SH-SY5Y (cell line): ENCODE measurements around the gene MCL1.
A peak's percentile ranks its signal among the peaks of the same experiment; 100 is the strongest.

Experiments
- GATA2 ChIP-seq: IDR thresholded peaks from 2 replicates; pipeline ENCODE4 v1.6.1; 2011; ENCODE audit warnings: mild to moderate bottlenecking, low read depth, low read length
- GATA3 ChIP-seq: IDR thresholded peaks from 2 replicates; pipeline ENCODE4 v1.6.1; 2011; ENCODE audit warnings: low read depth, mild to moderate bottlenecking, low read length, moderate library complexity

MCL1 gene

DNA sequence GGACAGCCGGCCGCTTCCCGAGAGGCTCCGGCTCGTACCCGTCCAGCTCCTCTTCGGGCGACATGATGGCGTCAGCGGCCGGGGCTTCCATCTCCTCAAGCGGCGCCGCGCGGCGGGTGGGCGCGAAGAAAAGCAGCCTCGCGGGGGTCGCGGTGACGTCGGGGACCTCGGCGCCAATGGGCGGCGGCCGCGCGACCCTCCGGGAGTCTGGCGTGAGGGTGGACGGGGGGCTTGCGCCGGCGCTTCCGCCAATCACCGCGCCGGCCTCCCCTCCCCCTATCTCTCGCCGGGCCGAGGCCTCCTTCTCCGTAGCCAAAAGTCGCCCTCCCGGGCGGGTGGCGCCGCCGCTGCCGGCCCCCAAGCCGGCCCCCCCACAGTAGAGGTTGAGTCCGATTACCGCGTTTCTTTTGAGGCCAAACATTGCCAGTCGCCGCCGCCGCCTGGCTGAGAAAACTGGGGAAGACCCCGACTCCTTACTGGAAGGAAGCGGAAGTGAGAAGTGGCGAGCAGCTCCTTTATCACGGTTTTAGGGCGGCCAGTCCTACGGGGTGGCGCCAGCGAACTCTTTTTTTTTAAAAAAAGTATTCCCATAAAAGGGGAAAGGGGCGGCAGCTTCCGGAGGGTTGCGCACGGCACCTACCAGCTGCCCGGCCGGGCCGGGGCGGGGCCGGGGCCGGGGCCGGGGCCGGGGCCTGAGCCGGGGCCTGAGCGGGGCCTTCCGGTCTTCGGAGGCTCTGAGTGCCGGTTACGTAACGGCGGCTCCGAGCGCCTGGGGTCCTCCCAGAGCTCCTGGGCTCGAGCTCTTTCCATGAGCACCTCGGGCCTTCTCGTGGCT is at the start of gene MCL1:
Gene MCL1, minus strand, starts transcription at position 501 of the 835 bp plus-strand sequence. Its CDS starts 80 bp downstream, at position 421.
- TF ChIP-seq GATA3 (no peak), GATA2 (peak; percentile 30)

DNA sequence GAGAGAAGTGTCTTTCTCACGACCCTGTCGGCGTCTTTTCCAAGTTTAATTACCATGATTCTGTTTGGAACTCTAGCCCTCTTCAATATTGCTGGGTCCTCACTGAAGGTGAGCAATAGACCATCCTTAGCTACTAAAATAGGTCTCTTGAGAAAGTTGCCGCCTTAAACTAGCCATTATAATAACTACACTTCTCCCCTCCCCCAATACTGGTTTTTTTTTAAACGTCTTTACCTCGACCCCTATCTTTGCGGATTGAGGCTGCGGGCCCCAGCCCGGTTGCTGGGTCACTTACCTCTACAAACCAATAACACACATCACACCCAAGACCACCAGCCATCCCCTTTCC is 49.3 kb upstream of the MCL1 start:
- TF ChIP-seq GATA3 (no peak), GATA2 (no peak)

DNA sequence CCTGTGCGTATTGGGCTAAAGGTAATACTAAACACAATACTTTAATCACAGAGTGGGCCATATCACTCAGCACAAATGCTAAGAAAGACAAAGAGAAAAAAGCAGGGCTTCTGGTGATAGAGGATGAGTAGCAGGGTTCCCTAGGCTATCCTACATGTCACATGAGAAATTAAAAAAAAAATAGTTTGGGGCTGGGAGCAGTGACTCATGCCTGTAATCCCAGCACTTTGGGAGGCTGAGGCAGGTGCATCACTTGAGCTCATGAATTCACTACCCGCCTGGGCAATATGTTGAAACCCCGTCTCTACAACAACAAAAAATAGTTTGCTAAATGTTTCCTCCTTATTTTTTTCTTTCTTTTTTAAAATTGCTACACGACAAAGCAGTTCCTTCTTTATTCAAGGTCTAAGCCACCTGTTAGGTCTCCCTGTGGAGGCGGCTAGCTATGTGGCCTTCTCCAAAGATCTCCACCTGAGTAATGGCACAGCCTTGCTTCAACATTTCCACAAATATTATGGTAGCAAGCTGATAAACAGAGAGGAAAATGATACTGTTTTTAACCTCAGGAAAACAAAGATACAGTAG is 48.5 kb upstream of the MCL1 start:
- no peak for TF ChIP-seq GATA3
- no peak for TF ChIP-seq GATA2

DNA sequence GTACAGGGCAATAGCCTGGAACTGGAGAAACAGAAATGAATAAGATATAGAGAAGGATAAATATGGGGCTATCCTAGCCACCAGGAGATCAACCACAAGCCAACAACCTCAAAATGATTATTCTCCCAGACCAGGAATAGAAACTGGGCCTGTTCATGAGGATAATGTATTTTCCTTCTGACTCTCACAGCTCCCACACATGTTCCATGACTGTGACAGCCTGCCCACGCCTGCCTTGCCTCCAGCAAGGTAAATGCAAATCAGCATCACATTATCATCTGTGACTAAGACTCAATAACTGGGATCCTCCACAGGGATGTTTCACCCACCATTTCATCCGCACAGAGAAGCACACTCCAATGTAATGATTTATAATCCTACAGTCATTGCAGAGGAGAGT is 46.7 kb upstream of the MCL1 start:
- no peak for TF ChIP-seq GATA2
- no peak for TF ChIP-seq GATA3

DNA sequence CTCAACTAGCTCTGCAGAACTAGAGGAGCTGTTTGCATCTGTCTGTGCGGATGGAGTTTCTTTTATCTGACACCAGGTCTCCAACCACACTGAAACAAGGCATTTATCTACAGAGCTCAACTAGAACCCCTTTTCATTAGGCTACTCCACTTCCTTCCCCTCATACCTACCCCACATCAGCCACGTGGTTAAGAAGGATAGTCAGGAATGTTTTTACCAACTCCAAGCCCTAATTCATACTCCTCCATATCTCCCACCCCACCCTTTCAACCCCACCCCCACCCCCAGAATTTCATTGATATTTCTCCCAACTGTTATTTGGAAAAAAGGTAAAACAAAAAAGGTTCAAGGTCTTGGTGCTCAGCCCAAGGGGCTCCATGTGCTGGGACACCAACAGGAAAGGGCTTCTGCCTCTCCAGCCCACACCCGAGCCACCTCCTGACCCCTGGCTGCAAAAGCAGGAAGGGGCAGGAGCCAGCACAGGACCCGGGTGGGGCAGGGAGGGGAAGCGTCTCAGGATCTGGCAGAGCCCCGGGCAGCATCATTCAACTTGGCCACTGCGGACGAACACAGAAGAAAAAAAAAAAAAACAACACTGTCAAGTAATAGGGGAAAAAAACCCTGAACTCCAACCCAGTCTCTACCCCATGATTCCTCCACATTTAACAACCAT is 43.0 kb upstream of the MCL1 start:
- TF ChIP-seq GATA2 = no peak
- TF ChIP-seq GATA3 = no peak

DNA sequence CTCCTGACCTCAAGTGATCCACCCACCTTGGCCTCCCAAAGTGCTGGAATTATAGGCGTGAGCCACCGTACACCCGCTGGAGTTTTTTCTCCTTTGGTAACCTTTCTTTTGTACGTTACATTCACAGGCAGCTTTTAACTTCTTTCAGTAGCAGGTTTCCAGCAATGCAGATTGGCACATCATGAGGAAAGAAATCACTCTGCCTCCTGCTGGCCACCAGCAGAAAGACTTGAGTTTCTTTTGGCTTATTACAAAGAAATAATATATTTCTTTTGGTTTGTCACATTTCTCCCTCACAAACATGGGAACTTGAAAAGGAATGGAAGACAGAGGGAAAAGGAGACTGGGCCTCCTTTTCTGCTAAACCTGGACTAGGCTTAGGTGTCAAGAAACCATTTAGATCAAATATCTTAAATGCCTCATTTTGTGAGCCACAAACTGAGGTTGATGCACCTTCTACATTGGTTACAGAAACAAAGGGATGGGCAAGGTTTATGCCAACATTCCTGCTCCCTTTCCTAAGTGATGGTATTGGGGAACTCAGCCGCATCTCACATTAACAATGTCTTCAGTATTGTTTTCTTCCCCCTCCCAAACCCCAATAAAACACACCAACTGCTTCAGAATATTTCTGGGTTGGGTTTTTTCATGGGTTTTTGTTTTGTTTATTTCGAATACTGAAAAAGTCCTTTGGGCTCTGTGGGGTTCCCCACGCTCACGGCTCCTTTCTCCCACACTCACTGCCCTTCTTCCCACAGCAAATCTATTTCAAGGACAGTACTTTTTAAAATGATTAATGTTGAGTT is 42.3 kb upstream of the MCL1 start:
- TF ChIP-seq GATA3 = no peak
- no peak for TF ChIP-seq GATA2

DNA sequence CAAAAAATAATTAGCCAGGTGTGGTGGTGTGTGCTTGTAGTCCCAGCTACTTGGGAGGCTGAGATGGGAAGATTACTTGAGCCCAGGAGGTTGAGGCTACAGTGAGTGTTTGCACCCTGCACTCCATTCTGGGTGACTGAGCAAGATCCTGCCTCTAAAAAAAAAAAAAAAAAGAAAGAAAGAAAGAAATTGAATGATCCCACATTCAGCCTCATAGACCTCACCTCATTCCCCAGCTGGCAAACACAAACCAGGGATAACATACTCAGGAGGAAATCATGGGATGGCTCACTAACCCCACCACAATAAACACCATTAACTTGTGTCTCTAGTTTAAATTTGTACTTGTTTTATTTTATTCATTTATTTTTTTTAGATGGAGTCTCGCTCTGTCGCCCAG is 41.5 kb upstream of the MCL1 start:
- TF ChIP-seq GATA2 (no peak), GATA3 (no peak)

DNA sequence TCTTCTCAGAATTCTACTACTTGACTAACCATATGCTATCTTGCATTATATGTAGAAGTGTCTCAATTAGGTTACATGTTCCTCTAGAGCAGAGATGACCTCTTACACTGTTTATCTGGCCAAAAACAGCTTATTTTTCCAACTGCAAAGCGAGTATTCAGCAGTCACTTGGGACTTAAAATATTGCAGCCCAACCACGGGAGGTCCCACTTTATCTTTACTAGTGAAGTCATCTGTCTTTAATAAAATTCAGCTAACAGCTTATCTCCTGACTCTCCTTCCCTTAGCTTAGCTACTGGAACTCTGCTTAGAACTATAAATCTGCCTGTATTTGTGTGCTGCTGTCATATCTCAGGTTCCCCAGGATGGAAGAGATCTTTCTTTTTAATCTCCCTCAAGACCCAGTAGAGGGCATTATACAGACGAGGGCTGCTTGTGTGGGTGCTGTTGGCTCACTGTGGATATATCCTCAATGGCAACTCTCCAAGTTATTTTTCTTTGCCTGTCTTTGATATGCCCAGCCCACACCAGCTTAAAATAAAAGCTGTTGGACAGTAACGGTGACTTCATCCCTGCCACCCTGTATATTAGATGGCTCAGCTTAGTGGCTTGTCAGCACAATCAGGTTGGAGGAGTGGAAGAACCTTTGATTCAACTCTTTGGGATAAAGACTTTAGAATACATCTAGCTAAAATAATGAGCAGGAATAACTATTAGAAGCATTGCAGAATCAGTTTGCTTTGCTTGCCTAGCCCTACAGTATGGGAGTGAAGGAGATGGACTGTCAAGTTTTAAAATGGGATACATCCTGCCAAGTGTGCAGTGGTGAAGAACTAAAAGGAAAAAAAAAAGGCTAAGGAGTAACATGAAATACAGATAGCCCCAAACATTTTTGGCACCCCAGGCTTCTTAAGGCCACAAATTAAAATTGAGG is 40.4 kb upstream of the MCL1 start:
- TF ChIP-seq GATA3 (no peak), GATA2 (peak; percentile 18; the same call in 1 of the 2 replicates)

DNA sequence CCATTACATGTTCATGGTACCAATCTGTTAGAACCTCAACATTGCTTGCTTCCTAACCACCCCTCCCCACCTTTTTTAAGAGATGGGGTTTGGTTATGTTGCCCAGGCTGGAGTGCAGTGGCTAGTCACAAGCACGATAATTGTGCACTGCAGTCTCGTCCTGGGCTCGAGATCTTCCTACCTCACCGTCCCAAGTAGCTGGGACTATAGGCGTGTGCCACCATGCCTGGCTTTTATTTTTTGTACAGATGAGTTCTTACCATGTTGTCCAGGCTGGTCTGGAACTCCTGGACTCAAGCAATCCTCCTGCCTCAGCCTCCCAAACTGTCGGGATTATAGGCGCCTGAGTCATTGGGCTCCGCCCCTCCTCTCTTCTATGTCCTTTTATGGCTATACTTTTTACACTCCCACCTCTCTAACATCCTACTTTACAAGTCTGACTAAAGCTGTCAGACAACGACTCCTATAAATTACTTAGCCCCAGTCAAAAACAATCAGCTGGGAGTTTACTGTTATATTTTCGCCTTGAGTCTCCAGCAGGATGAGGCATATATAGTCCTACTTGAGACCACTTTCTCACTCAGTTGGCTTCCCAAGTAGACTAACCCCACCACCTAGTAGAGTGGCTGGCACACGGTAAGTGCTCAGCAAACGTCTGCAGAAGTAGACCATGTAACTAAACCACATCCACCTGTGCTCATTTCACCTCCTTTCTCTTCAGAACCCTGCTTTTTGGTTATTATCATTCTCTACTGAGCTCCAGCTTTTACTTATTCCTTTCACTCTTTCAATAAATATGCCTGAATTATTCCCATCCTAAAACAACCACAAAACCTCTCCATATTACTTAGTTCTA is 36.2 kb upstream of the MCL1 start:
- TF ChIP-seq GATA3 = no peak

DNA sequence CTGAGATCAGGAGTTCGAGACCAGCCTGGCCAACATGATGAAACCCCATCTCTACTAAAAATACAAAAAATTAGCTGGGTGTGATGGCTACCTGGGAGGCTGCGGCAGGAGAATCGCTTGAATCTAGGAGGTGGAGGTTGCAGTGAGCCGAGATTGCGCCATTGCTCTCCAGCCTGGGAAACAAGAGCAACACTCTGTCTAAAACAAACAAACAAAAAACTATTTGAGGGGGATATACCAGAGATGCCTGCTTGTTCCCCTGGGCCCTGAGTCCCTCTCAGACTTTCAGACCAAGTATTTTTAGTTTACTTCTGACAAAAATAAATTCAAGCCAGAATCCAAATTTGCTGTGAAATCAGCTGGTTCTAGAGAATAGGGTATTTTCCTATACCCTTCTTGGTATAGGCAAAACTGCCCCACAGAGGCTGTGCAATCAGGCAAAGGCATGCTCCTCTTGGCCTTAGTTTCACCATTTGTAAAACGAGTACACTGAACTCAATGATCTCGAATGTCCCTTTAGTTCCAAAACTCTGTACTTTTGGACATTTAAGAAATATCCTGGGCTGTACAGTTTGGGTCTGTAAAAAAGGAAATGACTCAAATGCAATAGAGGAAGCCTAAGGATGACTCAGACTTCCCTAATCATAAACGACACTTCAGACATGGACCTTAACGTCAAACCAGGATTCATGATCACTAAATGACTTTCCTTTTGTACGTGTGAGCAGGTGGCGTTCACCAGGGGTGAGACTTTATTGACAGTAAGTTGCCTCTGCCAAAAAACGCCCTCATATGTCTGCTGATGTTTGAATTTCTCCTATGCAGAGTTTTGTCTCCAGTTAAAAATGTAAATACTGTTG is 33.9 kb upstream of the MCL1 start:
- TF ChIP-seq GATA2 (no peak), GATA3 (no peak)

DNA sequence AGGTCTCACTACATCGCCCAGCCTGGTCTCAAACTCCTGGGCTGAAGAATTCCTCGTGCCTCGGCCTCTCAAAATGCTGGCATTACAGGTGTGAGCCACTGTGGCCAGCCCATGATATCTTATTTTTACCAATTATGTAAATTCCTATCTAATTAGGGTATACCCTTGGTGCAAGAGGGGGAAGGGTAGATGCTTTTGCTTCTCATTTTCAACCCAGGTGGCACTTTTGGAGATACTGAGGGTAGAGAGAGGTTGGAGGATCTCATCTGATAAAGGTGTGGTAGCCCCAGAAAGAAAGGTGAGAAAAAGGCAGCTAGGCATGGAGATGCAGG is 32.6 kb upstream of the MCL1 start:
- no peak for TF ChIP-seq GATA2
- no peak for TF ChIP-seq GATA3

DNA sequence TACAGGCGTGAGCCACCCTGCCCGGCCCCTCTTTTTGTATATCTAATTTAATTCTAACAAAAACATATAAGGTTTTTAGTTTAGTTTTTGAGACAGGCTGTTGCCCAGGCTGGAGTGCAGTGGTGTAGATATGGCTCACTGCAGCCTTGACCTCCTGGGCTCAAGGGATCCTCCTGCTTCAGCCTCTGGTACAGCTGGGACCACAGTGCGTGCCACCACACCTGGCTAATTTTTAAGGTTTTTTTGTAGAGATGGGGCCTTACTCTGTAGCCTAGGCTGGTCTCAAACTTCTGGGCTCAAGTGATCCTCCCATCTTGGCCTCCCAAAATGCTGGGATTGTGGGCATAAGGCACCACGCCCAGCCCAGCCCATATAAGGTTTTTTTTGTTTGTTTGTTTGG is 31.2 kb upstream of the MCL1 start:
- TF ChIP-seq GATA2 = no peak
- TF ChIP-seq GATA3 = no peak
